PC-9 (cell line): ENCODE measurements around the gene INPP5A. TPM values are rescaled to one million over a fixed set of nuclear protein-coding genes. Genes with fewer than 3 reads are reported as not detected.

ENCODE experiments used
- BruUV-seq: library from RNA; stranded (reverse); fragments of 400-500 nt; replicated peaks from 2 replicates; lab custom pipeline; 2021; lab: Mats Ljungman, UMichigan
- CTCF ChIA-PET: fragments of 300-600 bp; sonication (Branson Sonifier 250); formaldehyde crosslinking; loops from one replicate; lab custom pipeline; 2022; ENCODE audit warnings: antibody characterized with exemption; lab: Charles Lee
- POLR2A ChIA-PET: fragments of 300-600 bp; sonication (Branson Sonifier 250); formaldehyde crosslinking; loops from one replicate; lab custom pipeline; 2022; ENCODE audit warnings: antibody characterized with exemption; ENCODE audit not compliant: unreplicated experiment; lab: Charles Lee
- DNase-seq, 2 experiments: peaks; one replicate each; pipeline versions ENCODE4 v3.0.0 to v3.0.0-alpha.2; 2015 to 2022; ENCODE audit warnings: mixed read lengths in 1 of 2
- H2AFZ ChIP-seq: fragments of 200-600 bp; sonication (generic); 2 replicates; pipeline ENCODE4 v1.8.1; 2017; ENCODE audit warnings: antibody characterized with exemption
- H3F3A ChIP-seq: fragments of 200-600 bp; sonication (generic); 2 replicates; pipeline ENCODE4 v1.8.1; 2017; ENCODE audit warnings: antibody characterized with exemption, mild to moderate bottlenecking, low read depth; ENCODE audit not compliant: insufficient read depth
- H3K27ac ChIP-seq: fragments of 200-600 bp; sonication (generic); 2 replicates; pipeline ENCODE4 v1.6.1; 2016; ENCODE audit warnings: mixed run types
- H3K27me3 ChIP-seq: fragments of 200-600 bp; sonication (generic); 2 replicates; pipeline ENCODE4 v1.6.1; 2016; ENCODE audit warnings: low read depth, mixed run types; ENCODE audit not compliant: insufficient read depth
- H3K36me3 ChIP-seq: fragments of 200-600 bp; sonication (generic); 2 replicates; pipeline ENCODE4 v1.6.1; 2016; ENCODE audit warnings: low read depth, mixed run types
- H3K4me1 ChIP-seq: fragments of 200-600 bp; sonication (generic); replicated peaks from 2 replicates; pipeline ENCODE4 v1.6.1; 2016; ENCODE audit warnings: mixed run types; ENCODE audit not compliant: insufficient read depth
- H3K4me2 ChIP-seq: fragments of 200-600 bp; sonication (generic); 2 replicates; pipeline ENCODE4 v1.6.1; 2017; ENCODE audit warnings: mixed run types
- H3K4me3 ChIP-seq: fragments of 200-600 bp; sonication (generic); 2 replicates; pipeline ENCODE4 v1.6.1; 2016; ENCODE audit warnings: mixed run types
- H3K79me2 ChIP-seq: fragments of 200-600 bp; sonication (generic); 2 replicates; pipeline ENCODE4 v1.6.1; 2017; ENCODE audit warnings: low read depth, mixed run types
- H3K9me2 ChIP-seq: fragments of 200-600 bp; sonication (generic); 2 replicates; pipeline ENCODE4 v1.8.1; 2017; ENCODE audit warnings: mild to moderate bottlenecking; ENCODE audit not compliant: insufficient read depth
- H3K9me3 ChIP-seq: fragments of 200-600 bp; sonication (generic); 2 replicates; pipeline ENCODE4 v1.8.1; 2016; ENCODE audit warnings: low read depth; ENCODE audit not compliant: insufficient read depth
- H4K20me1 ChIP-seq: fragments of 200-600 bp; sonication (generic); 2 replicates; pipeline ENCODE4 v1.8.1; 2017; ENCODE audit not compliant: insufficient read depth
- CTCF ChIP-seq: fragments of 200-600 bp; sonication (generic); conservative IDR thresholded peaks from 2 replicates; pipeline ENCODE4 v1.6.1; 2017; ENCODE audit warnings: mixed run types, antibody characterized with exemption, mild to moderate bottlenecking, moderate library complexity
- EZH2 ChIP-seq: fragments of 200-600 bp; sonication (generic); IDR thresholded peaks from 2 replicates; pipeline ENCODE4 v1.8.0; 2017; ENCODE audit warnings: antibody characterized with exemption, low read depth
- intact Hi-C: fragments of 100-400 bp; cut with micrococcal nuclease; formaldehyde crosslinking; loops from one replicate; pipeline ENCODE4 v1.10.0; 2022; ENCODE audit not compliant: unreplicated experiment
- total RNA-seq: library from RNA; stranded (reverse); gene quantifications from 2 replicates; pipeline ENCODE4 v1.2.3, GENCODE V29; 2021

The INPP5A gene
- total RNA-seq, 1 experiment from 2014 or later, result 18.4 TPM

GRCh38 chr10:132788180-132788830, 250.7 kb downstream of the INPP5A start:
- H3K4me3 ChIP-seq, result no peak overlapping the region

GRCh38 chr10:132788831-132789219, 251.2 kb downstream of the INPP5A start:
- no peaks in the 10 kb centered on the region for H3K9me3 ChIP-seq
- H3K27me3 ChIP-seq, result no peaks in the 10 kb centered on the region
- DNase-seq, result no peak
- no peaks in the 10 kb centered on the region for H3K9me2 ChIP-seq
- CTCF ChIA-PET, result no interaction called here
- POLR2A ChIA-PET, result no interaction called here
- no peak for TF ChIP-seq CTCF
- no peak for TF ChIP-seq EZH2
- no peak overlapping the region for H2AFZ ChIP-seq
- no peaks in the 10 kb centered on the region for H3K79me2 ChIP-seq
- H3K4me3 ChIP-seq, result no peak overlapping the region
- H3K4me1 ChIP-seq, result no peaks in the 10 kb centered on the region
- no peaks in the 10 kb centered on the region for H4K20me1 ChIP-seq
- intact Hi-C loops, result no loop called here
- no peak overlapping the region for H3K27ac ChIP-seq
- no TSS peak for BruUV-seq
- no peak overlapping the region for H3K4me2 ChIP-seq
- H3F3A ChIP-seq, result no peaks in the 10 kb centered on the region
- no peaks in the 10 kb centered on the region for H3K36me3 ChIP-seq

More at GRCh38 chr10:132788180-132788830, 250.7 kb downstream of the INPP5A start:
- Histone ChIP-seq H3K27ac (no peak overlapping the region), H2AFZ (no peak overlapping the region), H3K9me2 (no peaks in the 10 kb centered on the region), H3K4me1 (no peaks in the 10 kb centered on the region), H3F3A (no peaks in the 10 kb centered on the region), H3K9me3 (no peaks in the 10 kb centered on the region), H3K4me2 (no peak overlapping the region), H3K79me2 (no peaks in the 10 kb centered on the region), H4K20me1 (no peaks in the 10 kb centered on the region), H3K36me3 (no peaks in the 10 kb centered on the region), H3K27me3 (no peaks in the 10 kb centered on the region)
- ChIA-PET POLR2A (no interaction called here), CTCF (no interaction called here)
- DNase-seq, result no peak
- BruUV-seq, result no TSS peak
- TF ChIP-seq EZH2 (no peak), CTCF (no peak)
- intact Hi-C loops, result no loop called here

- Histone ChIP-seq H3K9me3 (no peaks in the 10 kb centered on the region), H3K4me2 (no peak overlapping the region), H3K27me3 (no peaks in the 10 kb centered on the region), H3K4me3 (no peak overlapping the region), H3K79me2 (no peaks in the 10 kb centered on the region), H4K20me1 (no peaks in the 10 kb centered on the region), H2AFZ (no peak overlapping the region), H3F3A (no peaks in the 10 kb centered on the region), H3K9me2 (no peaks in the 10 kb centered on the region), H3K27ac (no peak overlapping the region), H3K4me1 (no peaks in the 10 kb centered on the region), H3K36me3 (no peaks in the 10 kb centered on the region)
- ChIA-PET CTCF (no interaction called here), POLR2A (no interaction called here)
- no TSS peak for BruUV-seq
- intact Hi-C loops, result no loop called here
- no peak for TF ChIP-seq CTCF
- no peak for TF ChIP-seq EZH2
- DNase-seq, result no peak
Measured at GRCh38 chr10:132789659-132790148, 252.1 kb downstream of the INPP5A start.
